GM21717 (cell line): Measurements from ENCODE around the gene RASIP1.
"Not testable (repeated sequence)": the region's sequence is repeated elsewhere in the genome, so short reads cannot be mapped to it uniquely, and the experiment has no call there.

Experiments used
- ATAC-seq: cut with Tn5 transposase; IDR thresholded peaks from one replicate; pipeline ENCODE4 v1.9.1; 2021; ENCODE audit warnings: mild to moderate bottlenecking, moderate library complexity; ENCODE audit not compliant: unreplicated experiment

RASIP1 gene

GRCh38 chr19:48713864-48714755, 26.3 kb downstream of the RASIP1 start:
- peak; percentile 77 for ATAC-seq

- ATAC-seq: no peak
Observed at GRCh38 chr19:48713041-48713863, 27.2 kb downstream of the RASIP1 start.

- no peak for ATAC-seq
Observed at GRCh38 chr19:48711106-48711662, 29.2 kb downstream of the RASIP1 start.

- no peak for ATAC-seq
Observed at GRCh38 chr19:48708471-48708870, 31.9 kb downstream of the RASIP1 start.

GRCh38 chr19:48705431-48705830, 35.0 kb downstream of the RASIP1 start:
- no peak for ATAC-seq

GRCh38 chr19:48703316-48703715, 37.1 kb downstream of the RASIP1 start:
- ATAC-seq: no peak

- no peak for ATAC-seq
Observed at GRCh38 chr19:48702701-48703100, 37.7 kb downstream of the RASIP1 start.

GRCh38 chr19:48698046-48698445, 42.4 kb downstream of the RASIP1 start:
- ATAC-seq: no peak

GRCh38 chr19:48696353-48697010, 43.9 kb downstream of the RASIP1 start:
- no peak for ATAC-seq

- no peak for ATAC-seq
Observed at GRCh38 chr19:48695743-48696352, 44.6 kb downstream of the RASIP1 start, which contains the start of gene FUT2. Gene FUT2 (plus strand): TSS chr19:48695971. CDS start chr19:48702957, 6,986 bp downstream.

- ATAC-seq: not testable (repeated sequence)
Observed at GRCh38 chr19:48693629-48694028, 46.8 kb downstream of the RASIP1 start.

GRCh38 chr19:48689449-48689848, 51.0 kb downstream of the RASIP1 start:
- no peak for ATAC-seq

GRCh38 chr19:48687776-48688175, 52.6 kb downstream of the RASIP1 start:
- ATAC-seq: no peak

GRCh38 chr19:48686637-48687036, 53.8 kb downstream of the RASIP1 start:
- not testable (repeated sequence) for ATAC-seq

- ATAC-seq: no peak
Observed at GRCh38 chr19:48686088-48686487, 54.3 kb downstream of the RASIP1 start.

- no peak for ATAC-seq
Observed at GRCh38 chr19:48685583-48685982, 54.8 kb downstream of the RASIP1 start.

GRCh38 chr19:48683349-48683748, 57.1 kb downstream of the RASIP1 start:
- no peak for ATAC-seq

GRCh38 chr19:48681127-48681470, 59.3 kb downstream of the RASIP1 start:
- ATAC-seq: no peak

- ATAC-seq: no peak
Observed at GRCh38 chr19:48680436-48681126, 59.8 kb downstream of the RASIP1 start.

GRCh38 chr19:48680006-48680405, 60.4 kb downstream of the RASIP1 start:
- ATAC-seq: not testable (repeated sequence)
